ENCODE measurements around the gene NEMP1.

Gene NEMP1

GRCh38 chr12:57044468-57044867, 34.1 kb downstream of the NEMP1 start:
- TF ChIP-seq CTCF (IDR thresholded peaks at IDR 0.05; ENCODE audit: low read depth, low read length): no peak
- H3K4me3 ChIP-seq (replicated peaks in 1 of 2; ENCODE audit: low read depth in 2 of 2, low read length in 2 of 2): no peak overlapping the region
- DNase-seq (ENCODE audit: low read depth in 2 of 2): no peak

GRCh38 chr12:57042695-57043094, 35.9 kb downstream of the NEMP1 start:
- no peak for TF ChIP-seq CTCF (IDR thresholded peaks at IDR 0.05; ENCODE audit: low read depth, low read length)
- no peak for DNase-seq (ENCODE audit: low read depth in 2 of 2)
- no peak overlapping the region for H3K4me3 ChIP-seq (replicated peaks in 1 of 2; ENCODE audit: low read depth in 2 of 2, low read length in 2 of 2)

- DNase-seq (ENCODE audit: low read depth in 2 of 2): no peak
- H3K4me3 ChIP-seq (replicated peaks in 1 of 2; ENCODE audit: low read depth in 2 of 2, low read length in 2 of 2): no peak overlapping the region
- TF ChIP-seq CTCF (IDR thresholded peaks at IDR 0.05; ENCODE audit: low read depth, low read length): no peak
These were observed 37.8 kb downstream of the NEMP1 start for GRCh38 chr12:57040750-57041149.

- TF ChIP-seq CTCF (IDR thresholded peaks at IDR 0.05; ENCODE audit: low read depth, low read length): no peak
- H3K4me3 ChIP-seq (replicated peaks in 1 of 2; ENCODE audit: low read depth in 2 of 2, low read length in 2 of 2): no peak overlapping the region
- no peak for DNase-seq (ENCODE audit: low read depth in 2 of 2)
These were observed 38.4 kb downstream of the NEMP1 start for GRCh38 chr12:57040211-57040610.

GRCh38 chr12:57039016-57039798, 39.4 kb downstream of the NEMP1 start:
- no peak for DNase-seq (ENCODE audit: low read depth in 2 of 2)
- TF ChIP-seq CTCF (IDR thresholded peaks at IDR 0.05; ENCODE audit: low read depth, low read length): no peak
- no peak overlapping the region for H3K4me3 ChIP-seq (replicated peaks in 1 of 2; ENCODE audit: low read depth in 2 of 2, low read length in 2 of 2)

- no peak for DNase-seq (ENCODE audit: low read depth in 2 of 2)
- no peak overlapping the region for H3K4me3 ChIP-seq (replicated peaks in 1 of 2; ENCODE audit: low read depth in 2 of 2, low read length in 2 of 2)
- no peak for TF ChIP-seq CTCF (IDR thresholded peaks at IDR 0.05; ENCODE audit: low read depth, low read length)
These were observed 41.3 kb downstream of the NEMP1 start for GRCh38 chr12:57037264-57037663.

- H3K4me3 ChIP-seq (replicated peaks in 1 of 2; ENCODE audit: low read depth in 2 of 2, low read length in 2 of 2): no peak overlapping the region
- TF ChIP-seq CTCF (IDR thresholded peaks at IDR 0.05; ENCODE audit: low read depth, low read length): no peak
- DNase-seq (ENCODE audit: low read depth in 2 of 2): no peak
These were observed 45.2 kb downstream of the NEMP1 start for GRCh38 chr12:57033431-57033830.
